OCI-LY1 (cell line): ENCODE results near the gene WDR17.

Source experiments
- H2AFZ ChIP-seq: fragments of 200-600 bp; sonication (generic), shearing (Covaris generic); 2 replicates; pipeline ENCODE4 v1.6.0; 2014; ENCODE audit warnings: antibody characterized with exemption, mild to moderate bottlenecking, low read length
- H3F3A ChIP-seq: fragments of 200-600 bp; sonication (generic), shearing (Covaris generic); 2 replicates; pipeline ENCODE4 v1.6.0; 2014; ENCODE audit warnings: mild to moderate bottlenecking, antibody characterized with exemption, low read length, moderate library complexity; ENCODE audit not compliant: insufficient read depth
- H3K27ac ChIP-seq: fragments of 200-600 bp; sonication (generic); 2 replicates; pipeline ENCODE4 v1.5.1; 2014; ENCODE audit warnings: low read length, mixed run types, mild to moderate bottlenecking, low read depth; ENCODE audit not compliant: poor library complexity, severe bottlenecking
- H3K27me3 ChIP-seq: fragments of 200-600 bp; sonication (generic); 2 replicates; pipeline ENCODE4 v1.6.0; 2014; ENCODE audit warnings: antibody characterized with exemption, mild to moderate bottlenecking, low read length, moderate library complexity; ENCODE audit not compliant: insufficient read depth
- H3K36me3 ChIP-seq: fragments of 200-600 bp; sonication (generic); 2 replicates; pipeline ENCODE4 v1.6.1; 2014; ENCODE audit warnings: mild to moderate bottlenecking, antibody characterized with exemption, low read length, moderate library complexity, mixed read lengths; ENCODE audit not compliant: insufficient read depth
- H3K4me1 ChIP-seq: fragments of 200-600 bp; sonication (generic); 2 replicates; pipeline ENCODE4 v1.5.1; 2014; ENCODE audit warnings: mild to moderate bottlenecking, low read length, moderate library complexity; ENCODE audit not compliant: insufficient read depth, severe bottlenecking
- H3K4me2 ChIP-seq: fragments of 200-600 bp; sonication (generic), shearing (Covaris generic); 2 replicates; pipeline ENCODE4 v1.6.1; 2014; ENCODE audit warnings: low read length
- H3K4me3 ChIP-seq: fragments of 200-600 bp; sonication (generic); 2 replicates; pipeline ENCODE4 v1.5.1; 2014; ENCODE audit warnings: low read length, low read depth, mild to moderate bottlenecking, mixed read lengths; ENCODE audit not compliant: poor library complexity, severe bottlenecking
- H3K79me2 ChIP-seq: fragments of 200-600 bp; shearing (Covaris generic); 2 replicates; pipeline ENCODE4 v1.6.1; 2016; ENCODE audit warnings: mixed run types, low read length, mixed read lengths; ENCODE audit not compliant: insufficient read depth
- H3K9ac ChIP-seq: fragments of 200-600 bp; sonication (generic), shearing (Covaris generic); 2 replicates; pipeline ENCODE4 v1.6.1; 2014; ENCODE audit warnings: mild to moderate bottlenecking, low read length, mixed read lengths
- H3K9me2 ChIP-seq: fragments of 200-600 bp; sonication (generic), shearing (Covaris generic); 2 replicates; pipeline ENCODE4 v1.6.1; 2014; ENCODE audit warnings: low read depth, mild to moderate bottlenecking, low read length, mixed read lengths
- H3K9me3 ChIP-seq: fragments of 200-600 bp; shearing (Covaris generic); 2 replicates; pipeline ENCODE4 v1.6.1; 2014; ENCODE audit warnings: low read length, mixed read lengths
- H4K20me1 ChIP-seq: fragments of 200-600 bp; sonication (generic), shearing (Covaris generic); 2 replicates; pipeline ENCODE4 v1.6.0; 2016; ENCODE audit warnings: mild to moderate bottlenecking, low read length; ENCODE audit not compliant: insufficient read depth
- CTCF ChIP-seq: fragments of 200-600 bp; sonication (generic), shearing (Covaris generic); IDR thresholded peaks from 2 replicates; pipeline ENCODE4 v1.5.1; 2017; ENCODE audit warnings: mild to moderate bottlenecking, antibody characterized with exemption, low read length, moderate library complexity, mixed read lengths
- EZH2 ChIP-seq: fragments of 200-600 bp; sonication (generic), shearing (Covaris generic); IDR thresholded peaks from 2 replicates; pipeline ENCODE4 v1.8.0; 2017; ENCODE audit warnings: borderline replicate concordance, mixed run types, mild to moderate bottlenecking, antibody characterized with exemption, low read length, moderate library complexity, mixed read lengths

Gene WDR17

GRCh38 chr4:176186067-176186466, 120.4 kb downstream of the WDR17 start:
- Histone ChIP-seq H3K36me3 (no peaks in the 10 kb centered on the region), H4K20me1 (no peaks in the 10 kb centered on the region), H3K4me2 (no peak overlapping the region), H3K9ac (no peak overlapping the region), H3F3A (no peaks in the 10 kb centered on the region), H3K27ac (no peak overlapping the region), H3K9me3 (no peaks in the 10 kb centered on the region), H3K4me1 (no peaks in the 10 kb centered on the region), H2AFZ (no peak overlapping the region), H3K4me3 (no peak overlapping the region), H3K79me2 (no peaks in the 10 kb centered on the region), H3K9me2 (no peaks in the 10 kb centered on the region), H3K27me3 (no peaks in the 10 kb centered on the region)
- TF ChIP-seq EZH2 (no peak), CTCF (no peak)

- H2AFZ ChIP-seq = no peak overlapping the region
- no peaks in the 10 kb centered on the region for H3K9me2 ChIP-seq
- TF ChIP-seq EZH2 (no peak), CTCF (no peak)
- no peaks in the 10 kb centered on the region for H3K79me2 ChIP-seq
- H3K4me1 ChIP-seq = no peaks in the 10 kb centered on the region
- no peak overlapping the region for H3K4me3 ChIP-seq
- H3K27ac ChIP-seq = no peak overlapping the region
- H3K9ac ChIP-seq = no peak overlapping the region
- no peaks in the 10 kb centered on the region for H3K27me3 ChIP-seq
- H3F3A ChIP-seq = no peaks in the 10 kb centered on the region
- H4K20me1 ChIP-seq = no peaks in the 10 kb centered on the region
- no peaks in the 10 kb centered on the region for H3K9me3 ChIP-seq
- no peaks in the 10 kb centered on the region for H3K36me3 ChIP-seq
- H3K4me2 ChIP-seq = no peak overlapping the region
Measured at GRCh38 chr4:176186671-176187395, 121.2 kb downstream of the WDR17 start.

GRCh38 chr4:176187624-176188023, 122.0 kb downstream of the WDR17 start:
- no peak overlapping the region for H3K4me3 ChIP-seq
- H3K27me3 ChIP-seq = no peaks in the 10 kb centered on the region
- no peak overlapping the region for H2AFZ ChIP-seq
- H4K20me1 ChIP-seq = no peaks in the 10 kb centered on the region
- H3K36me3 ChIP-seq = no peaks in the 10 kb centered on the region
- H3K9me2 ChIP-seq = no peaks in the 10 kb centered on the region
- H3K4me2 ChIP-seq = no peak overlapping the region
- no peak overlapping the region for H3K9ac ChIP-seq
- no peaks in the 10 kb centered on the region for H3K9me3 ChIP-seq
- no peaks in the 10 kb centered on the region for H3K79me2 ChIP-seq
- TF ChIP-seq EZH2 (no peak), CTCF (no peak)
- no peak overlapping the region for H3K27ac ChIP-seq
- no peaks in the 10 kb centered on the region for H3K4me1 ChIP-seq
- H3F3A ChIP-seq = no peaks in the 10 kb centered on the region
